ENCODE results near the gene TM2D3.

- TF ChIP-seq, protein P1, sequence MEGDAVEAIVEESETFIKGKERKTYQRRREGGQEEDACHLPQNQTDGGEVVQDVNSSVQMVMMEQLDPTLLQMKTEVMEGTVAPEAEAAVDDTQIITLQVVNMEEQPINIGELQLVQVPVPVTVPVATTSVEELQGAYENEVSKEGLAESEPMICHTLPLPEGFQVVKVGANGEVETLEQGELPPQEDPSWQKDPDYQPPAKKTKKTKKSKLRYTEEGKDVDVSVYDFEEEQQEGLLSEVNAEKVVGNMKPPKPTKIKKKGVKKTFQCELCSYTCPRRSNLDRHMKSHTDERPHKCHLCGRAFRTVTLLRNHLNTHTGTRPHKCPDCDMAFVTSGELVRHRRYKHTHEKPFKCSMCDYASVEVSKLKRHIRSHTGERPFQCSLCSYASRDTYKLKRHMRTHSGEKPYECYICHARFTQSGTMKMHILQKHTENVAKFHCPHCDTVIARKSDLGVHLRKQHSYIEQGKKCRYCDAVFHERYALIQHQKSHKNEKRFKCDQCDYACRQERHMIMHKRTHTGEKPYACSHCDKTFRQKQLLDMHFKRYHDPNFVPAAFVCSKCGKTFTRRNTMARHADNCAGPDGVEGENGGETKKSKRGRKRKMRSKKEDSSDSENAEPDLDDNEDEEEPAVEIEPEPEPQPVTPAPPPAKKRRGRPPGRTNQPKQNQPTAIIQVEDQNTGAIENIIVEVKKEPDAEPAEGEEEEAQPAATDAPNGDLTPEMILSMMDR (conservative IDR thresholded peaks at IDR 0.05; ENCODE audit: low read depth, low read length) = no peak
- no peak for TF ChIP-seq EZH2 (IDR thresholded peaks at IDR 0.05; ENCODE audit: low read length, unreplicated experiment)
- no peak for TF ChIP-seq EZH2phosphoT487 (IDR thresholded peaks at IDR 0.05; ENCODE audit: borderline replicate concordance, low read length)
Measured at GRCh38 chr15:101669744-101670143, 17.6 kb upstream of the TM2D3 start.
